GM04504 (cell line): ENCODE results near the gene GMPR.

Experiments
- DNase-seq: peaks from one replicate; pipeline ENCODE4 v3.0.0-alpha.2; 2012; ENCODE audit warnings: low read depth

GMPR gene

DNA sequence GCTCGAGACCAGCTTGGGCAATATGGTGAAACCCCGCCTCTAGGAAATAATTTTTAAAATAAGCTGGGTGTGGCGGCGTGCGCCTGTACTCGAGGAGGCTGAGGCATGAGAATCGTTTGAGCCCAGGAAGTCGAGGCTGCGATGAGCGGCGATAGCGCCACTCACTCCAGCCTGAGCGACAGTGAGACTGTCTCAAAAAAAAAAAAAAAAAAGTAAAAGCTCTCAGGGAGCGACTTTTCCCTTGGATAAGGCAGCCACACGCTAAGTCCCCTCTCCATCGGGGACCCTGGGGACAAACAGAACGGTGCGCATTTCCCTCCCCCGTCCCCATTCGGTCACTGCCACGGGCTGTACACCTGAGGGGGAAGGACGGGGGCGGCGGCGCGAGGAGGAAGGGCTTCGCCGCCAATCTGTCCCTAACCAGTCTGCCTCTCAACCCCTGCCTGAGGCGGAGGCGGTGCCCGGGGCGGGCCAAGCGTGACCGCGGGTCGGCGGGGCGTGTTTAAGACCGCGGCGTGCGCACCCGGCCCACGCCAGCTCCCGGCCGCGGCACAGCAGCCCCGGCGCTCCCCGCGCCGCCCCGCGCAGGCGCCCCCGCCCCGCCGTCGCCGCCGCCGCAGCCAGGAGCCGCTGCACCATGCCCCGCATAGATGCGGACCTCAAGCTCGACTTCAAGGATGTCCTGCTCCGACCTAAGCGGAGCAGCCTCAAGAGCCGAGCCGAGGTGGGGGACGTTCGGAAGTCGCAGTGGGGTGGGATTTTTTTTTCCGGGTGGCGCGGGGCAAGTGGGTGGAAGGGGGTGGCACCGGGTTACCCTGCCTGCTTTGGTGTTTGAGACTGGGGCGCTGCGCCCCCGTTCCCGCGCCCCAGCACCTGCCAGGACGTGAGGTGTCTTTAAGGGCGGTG, at the start of gene GMPR:
TSS of gene GMPR (plus strand) at position 531 of the 906 bp plus-strand sequence. CDS start at position 638, 107 bp downstream.
- DNase-seq, result no peak

DNA sequence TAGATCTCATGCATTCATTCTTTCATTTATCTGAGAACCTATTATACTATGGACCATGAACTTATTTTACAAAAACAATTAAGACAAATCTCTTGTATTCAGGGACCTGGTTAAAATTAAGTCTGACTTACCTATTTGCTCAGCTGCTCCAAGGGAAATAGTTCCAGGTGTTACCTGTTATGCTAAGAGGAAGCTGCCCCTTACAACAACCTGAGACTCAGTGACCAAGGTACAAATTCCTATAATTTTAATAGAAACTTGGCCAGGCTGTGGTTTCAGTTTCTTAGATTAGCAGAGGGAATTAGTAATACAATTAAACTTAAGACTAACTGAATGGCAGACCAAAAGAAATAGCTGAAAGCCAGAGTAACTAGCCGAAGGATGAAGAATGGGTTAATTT, 48.2 kb upstream of the GMPR start:
- DNase-seq, result no peak

DNA sequence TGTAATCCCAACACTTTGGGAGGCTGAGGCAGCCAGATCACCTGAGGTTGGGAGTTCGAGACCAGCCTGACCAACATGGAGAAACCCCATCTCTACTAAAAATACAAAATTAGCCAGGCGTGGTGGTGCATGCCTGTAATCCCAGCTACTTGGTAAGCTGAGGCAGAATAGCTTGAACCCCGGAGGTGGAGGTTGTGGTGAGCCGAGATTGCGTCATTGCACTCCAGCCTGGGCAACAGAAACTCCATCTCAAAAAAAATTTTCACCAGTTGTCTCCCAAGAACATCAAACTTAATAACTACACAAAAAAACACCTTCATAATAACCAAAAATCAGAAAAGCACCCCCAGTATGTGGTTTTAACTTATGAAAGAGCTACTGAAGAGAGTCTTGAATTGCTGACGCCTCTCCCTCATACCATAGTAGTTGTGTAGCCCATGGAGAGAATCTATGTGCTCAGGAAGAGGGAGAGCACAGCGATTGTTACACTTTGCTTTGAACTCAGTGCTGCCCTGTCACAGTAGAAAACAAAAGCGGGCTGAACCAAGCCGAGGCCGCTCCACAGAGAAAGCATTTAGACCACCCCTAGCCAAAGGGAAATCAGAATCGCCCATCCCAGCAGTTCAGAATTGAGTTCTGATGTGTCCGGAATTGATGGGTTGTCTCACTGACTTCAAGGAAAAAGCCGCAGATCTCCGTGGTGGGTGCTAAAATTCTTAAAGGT, 42.0 kb upstream of the GMPR start:
- no peak for DNase-seq

DNA sequence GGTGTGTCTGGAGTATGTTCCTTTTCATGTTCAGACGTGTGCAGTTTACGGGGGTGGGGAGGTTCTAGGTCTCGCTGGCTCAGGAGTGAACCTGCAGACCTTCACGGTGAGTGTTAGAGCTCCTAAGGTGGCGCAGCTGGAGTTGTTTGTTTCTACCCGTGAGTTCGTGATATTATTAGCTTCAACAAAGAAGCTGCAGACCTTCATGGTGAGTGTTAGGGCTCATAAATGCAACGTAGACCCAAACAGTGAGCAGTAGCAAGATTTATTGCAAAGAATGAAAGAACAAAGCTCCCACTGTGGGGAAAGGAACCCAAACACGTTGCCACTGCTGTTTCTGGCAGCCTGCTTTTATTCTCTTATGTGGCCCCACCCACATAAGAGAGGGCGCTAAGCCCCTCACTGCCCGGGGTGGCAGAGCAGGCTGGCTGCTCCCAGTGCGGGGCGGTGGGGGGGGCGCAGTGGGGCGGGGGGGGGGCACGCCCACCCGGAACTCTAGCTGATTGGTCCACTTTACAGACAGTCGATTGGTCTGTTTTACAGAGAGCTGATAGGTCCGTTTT, 41.3 kb upstream of the GMPR start:
- DNase-seq, result no peak

DNA sequence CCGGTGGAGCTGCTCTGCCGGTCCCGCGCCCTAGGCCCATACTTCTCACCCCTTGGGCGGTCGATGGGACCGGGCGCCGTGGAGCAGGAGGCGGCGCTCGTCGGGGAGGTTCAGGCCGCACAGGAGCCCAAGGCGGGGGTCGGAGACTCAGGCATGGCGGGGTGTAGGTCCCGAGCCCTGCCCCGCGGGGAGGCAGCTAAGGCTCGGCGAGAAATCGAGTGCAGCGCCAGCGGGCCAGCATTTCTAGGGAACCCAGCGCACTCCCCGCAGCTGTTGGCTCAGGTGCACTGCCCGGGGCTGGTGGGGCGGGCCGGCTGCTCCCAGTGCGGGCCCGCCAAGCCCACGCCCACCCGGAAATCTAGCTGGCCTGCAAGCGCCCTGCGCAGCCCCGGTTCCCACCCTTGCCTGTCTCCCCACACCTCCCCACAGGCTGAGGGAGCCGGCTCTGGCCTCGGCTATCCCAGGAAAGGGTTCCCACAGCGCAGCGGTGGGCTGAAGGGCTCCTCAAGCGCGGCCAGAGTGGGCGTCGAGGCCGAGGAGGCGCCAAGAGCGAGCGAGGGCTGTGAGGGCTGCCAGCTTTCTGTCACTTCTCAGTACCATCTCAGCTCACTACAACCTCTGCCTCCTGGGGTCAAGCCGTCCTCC, 40.2 kb upstream of the GMPR start:
- no peak for DNase-seq

DNA sequence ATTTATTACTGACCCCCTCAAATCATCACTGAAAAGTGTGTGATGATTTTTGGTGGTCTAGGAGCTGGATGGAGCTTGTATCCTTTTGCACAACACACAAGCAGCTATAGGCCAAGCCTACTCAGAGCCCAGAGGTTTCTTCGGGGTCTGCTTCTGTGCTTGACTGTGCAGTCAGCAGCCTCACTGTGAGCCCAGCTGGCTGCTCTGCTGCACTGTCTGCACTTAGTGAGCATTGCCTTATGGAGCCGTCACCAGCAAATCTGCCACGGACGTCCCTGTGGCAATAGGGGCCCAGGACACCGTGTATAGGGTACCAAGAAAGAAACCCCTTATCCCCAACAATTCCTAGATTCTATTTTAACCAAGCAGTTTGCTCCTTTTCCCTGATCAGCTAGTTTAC, 38.6 kb upstream of the GMPR start:
- DNase-seq, result no peak

DNA sequence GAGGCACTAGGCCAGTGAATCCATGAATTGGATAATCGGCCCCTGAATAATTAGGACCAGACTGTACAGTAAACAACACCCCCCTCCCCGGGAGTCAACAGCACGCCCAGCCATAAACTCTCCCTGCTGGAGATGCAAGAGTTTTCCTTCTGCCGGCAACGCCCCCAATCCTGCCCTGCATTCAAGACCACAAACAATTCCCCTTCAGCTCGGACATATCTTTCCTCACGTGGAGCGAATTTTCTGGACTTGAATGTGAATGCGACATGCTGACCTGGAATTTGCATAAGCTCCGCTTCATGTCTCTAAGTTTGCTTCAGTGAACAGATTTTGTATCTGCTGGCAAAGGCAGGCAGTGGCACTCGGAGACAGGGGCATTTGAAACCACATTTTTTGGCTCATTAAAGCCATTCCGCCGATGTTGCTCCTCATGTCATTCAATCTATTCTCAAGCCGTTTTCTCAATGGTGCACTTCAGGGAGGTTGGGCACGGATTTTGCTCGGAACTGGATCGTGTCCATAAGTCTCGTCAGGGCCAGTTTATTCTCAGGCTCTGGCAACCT, 38.0 kb upstream of the GMPR start:
- no peak for DNase-seq

DNA sequence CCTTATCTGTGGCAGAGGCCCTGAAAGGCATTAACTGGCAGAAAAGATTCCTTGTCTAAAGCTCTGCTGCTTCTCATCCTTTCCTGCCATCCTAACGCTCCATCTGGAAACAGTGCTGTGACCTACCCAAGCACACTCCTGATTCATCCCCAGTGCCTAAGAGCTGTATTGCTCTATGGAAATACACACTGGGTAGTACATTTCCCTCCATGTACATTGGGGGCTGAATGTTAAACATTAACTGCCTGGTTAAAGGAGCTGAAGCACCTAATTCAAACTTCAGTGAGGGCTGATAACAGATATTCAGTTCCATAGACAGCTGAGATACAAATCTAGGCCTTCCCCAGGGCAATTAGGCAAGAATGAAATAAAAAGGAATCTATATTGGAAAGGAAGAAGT, 36.7 kb upstream of the GMPR start:
- no peak for DNase-seq

DNA sequence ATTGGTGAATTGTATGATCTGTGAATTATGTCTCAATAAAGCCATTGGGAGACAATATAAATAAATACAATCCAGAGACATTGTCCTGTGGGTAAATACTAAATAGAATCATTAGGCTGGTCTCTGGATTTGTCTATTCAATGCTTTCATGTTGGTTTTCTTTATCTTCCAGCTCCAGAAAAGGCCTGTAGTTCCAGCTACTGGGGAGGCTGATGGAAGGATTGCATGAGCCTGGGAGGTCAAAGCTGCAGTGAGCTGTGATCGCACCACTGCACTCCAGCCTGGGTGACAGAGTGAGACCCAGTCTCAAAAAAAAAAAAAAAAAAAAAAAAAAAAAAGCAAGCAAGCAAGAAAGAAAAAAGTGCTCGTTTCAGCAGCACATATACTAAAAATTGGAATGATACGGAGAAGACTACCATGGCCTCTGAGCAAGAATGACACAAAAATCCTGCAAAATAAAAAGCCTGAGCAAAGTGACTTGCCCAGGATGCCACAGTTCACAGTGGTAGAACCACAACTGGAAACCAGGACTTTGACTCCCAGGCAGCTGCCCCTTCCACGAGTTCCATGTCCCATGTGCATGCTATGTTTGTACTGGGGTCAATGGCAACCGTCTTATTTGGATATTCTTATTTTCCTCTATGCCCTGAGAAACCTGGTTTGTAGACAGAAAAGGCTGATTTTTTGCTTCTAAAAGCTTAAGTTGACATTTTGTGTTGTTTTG, 33.6 kb upstream of the GMPR start:
- no peak for DNase-seq

DNA sequence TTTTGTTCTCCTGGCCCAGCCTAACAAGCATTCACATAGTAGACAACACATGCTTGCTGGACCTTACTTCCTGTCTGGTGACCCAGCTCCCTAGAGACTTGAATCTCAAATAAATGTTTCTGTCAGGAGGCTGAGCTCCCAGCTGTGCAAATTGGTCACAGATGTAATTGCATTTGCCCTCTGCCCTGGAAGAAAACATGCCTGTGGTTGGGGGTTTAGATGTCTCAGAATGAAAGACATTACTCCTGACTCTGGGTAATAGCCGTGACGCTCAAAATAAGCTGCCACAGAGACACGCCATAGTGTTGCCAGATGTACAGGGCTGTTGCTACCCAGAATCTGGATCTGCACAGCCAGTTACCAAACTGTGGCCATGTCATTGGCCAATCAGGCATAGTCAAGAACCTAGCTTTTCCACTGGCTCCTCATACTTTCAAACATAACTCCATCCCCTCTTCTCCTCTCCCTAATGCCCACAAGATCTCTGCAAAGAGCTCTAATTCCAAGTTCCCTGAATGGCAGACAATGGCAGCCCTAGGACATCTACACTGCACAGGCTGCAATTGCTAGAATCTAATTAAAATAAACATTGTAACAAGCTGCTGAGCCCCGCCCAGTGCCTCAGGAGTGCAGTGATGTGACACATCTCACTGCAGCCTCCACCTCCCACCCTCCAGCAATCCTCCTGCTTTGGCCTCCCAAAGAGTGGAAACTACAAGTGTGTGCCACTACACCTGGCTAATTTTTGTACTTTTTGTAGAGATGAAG, 32.8 kb upstream of the GMPR start:
- DNase-seq, result peak; percentile 98

DNA sequence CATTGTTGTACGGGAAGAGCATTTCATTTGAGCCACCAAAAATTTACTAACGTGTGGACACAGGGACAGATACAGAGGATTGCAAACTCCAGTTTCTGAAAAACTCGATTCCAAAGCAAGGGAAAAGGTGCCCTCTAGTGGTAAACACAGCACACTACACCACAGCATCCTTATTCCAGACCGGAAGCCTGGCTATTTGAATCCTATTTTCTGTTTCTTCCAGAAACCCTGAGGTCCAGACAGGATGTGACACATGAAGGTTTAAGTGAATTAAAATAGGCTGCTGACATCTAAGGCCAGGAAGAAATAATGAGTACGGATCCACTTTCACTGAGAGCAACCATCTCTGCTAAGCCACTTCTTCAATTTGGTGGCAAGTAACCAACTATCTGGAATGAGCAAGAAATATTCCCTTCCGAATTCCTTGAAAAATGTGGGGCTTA, 31.8 kb upstream of the GMPR start:
- peak; percentile 79 for DNase-seq

DNA sequence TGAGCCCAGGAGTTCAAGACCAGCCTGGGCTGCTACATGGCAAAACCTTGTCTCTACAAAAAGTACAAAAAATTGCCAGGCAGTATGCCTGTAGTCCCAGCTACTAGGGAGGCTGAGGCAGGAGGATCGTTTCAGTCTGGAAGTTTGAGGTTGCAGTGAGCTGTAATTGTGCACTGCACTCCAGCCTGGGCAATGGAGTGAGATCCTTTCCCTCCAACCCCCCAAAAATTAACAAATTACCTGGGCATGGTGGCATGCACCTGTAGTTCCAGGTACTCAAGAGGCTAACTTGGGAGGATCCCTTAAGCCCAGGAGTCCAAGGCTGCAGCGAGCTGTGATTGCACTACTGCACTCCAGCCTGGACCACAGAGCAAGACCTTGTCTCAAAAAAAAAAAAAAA, 29.4 kb upstream of the GMPR start:
- DNase-seq, result no peak

DNA sequence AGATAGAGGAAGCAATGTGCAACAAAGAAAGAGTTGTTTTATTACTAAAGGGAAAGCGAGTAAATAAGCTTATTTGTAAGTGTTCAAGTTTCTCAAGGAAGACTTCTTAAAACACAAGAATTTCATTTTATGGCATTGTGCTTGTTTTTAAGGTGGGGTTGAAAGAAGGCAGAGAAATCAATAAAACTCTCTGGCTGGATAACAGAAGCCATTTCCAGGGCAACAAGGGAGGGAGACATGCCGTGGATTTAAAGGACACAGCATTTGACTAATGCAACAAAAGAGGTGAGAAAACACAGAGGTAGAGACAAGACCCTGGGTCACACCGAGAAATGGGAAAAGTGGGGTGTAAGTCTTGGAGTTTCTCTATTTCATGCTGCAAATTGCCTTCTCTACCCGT, 28.8 kb upstream of the GMPR start:
- no peak for DNase-seq

DNA sequence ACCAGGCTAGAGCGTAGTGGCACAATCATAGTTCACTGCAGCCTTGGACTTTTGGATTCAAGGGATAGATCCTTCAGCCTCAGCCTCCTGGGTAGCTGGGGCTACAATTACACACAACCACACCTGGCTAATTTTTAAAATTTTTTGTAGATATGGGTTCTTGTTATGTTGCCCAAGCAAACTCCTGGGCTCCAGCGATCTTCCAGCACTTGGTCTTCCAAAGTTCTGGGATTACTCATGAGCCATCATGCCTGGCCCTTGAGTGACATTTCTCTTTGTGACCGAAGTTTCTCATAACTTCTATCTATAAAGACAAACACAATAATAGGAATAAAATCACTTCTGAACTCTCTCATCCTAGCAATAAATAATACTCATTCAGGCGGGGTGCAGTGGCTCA, 26.1 kb upstream of the GMPR start:
- no peak for DNase-seq

DNA sequence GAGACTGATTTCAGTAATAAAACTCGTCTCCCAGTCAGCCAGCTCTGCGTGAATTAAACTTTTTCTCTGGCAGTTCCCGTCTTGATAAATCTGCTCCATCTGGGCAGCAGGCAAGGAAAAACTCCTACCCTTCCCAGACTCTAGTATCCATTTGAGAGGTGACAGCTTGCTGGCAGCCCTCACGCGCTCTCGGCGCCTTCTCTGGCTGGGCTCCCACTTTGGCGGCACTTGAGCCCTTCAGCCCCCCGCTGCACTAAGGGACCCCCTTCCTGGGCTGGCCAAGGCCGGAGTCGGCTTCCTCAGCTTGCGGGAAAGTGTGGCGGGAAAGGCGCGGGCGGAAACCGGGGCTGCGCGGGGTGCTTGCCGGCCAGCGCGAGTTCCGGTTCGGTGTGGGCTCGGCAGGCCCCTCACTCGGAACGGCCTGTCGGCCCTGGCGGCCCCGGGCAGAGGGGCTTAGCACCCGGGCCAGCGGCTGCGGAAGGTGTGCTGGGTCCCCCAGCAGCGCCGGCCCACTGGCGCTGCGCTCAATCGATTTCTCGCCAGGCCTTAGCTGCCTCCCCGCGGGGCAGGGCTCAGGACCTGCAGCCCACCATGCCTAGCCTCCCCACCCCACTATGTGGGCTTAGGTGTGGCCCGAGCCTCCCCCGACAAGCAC, 21.8 kb upstream of the GMPR start:
- no peak for DNase-seq

DNA sequence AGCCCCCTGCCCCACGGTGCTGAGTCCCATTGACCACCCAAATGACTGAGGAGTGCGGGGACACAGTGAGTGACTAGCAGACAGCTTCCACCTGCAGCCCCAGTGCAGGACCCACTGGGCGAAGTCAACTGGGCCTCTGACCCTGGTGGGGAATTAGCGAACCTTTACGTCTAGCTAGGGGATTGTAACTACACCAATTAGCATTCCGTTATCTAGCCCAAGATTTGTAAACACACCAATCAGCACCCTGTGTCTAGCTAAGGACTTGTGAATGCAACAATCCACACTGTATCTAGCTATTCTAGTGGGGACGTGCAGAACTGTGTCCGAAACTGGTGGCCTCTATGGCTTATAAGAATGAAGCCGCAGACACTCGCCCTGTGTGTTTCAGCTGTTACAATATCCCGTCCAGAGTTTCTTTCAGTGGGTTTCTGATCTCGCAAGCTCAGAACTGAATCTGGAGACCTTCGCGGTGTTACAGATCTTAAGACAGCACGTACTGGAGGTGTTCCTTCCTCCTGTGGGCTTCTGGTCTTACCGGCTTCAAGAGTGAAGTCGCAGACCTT, 21.1 kb upstream of the GMPR start:
- no peak for DNase-seq

DNA sequence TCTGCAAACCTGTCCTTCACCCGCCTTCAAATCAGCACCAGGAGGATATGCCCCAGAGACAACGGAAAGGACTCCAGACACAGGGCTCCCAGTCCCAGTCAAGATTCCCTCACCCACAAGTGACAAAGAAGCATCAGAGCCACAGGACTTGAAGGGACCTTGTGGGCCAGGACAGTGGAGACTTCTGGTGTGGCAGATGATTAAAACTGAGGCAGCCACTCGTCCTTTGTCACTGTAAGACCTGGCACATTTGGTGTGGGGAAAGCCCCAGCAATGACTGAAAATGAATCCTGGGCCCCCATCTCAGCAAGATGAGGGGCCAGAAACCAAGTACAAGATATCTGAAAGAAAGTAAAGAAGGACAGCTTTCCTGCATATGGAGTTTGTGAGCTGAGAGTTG, 15.6 kb upstream of the GMPR start:
- DNase-seq, result no peak

DNA sequence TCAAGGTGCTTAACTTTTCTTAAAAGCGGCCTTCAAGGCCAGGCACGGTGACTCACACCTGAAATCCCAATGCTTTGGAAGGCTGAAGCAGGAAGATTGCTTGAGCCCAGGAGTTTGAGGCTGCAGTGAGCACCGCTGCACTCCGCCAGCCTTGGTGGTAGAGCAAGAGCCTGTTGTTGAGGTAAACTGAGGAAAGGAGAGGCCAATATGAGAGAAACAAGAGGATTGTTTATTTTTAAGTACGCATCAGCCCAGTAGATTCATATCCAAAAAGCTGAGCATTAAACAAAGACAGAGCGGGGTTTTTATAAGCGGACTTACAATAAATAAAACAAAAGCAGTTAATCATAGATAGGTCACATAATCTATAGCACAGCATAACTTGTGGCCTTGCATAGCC, 15.0 kb upstream of the GMPR start:
- DNase-seq, result no peak

DNA sequence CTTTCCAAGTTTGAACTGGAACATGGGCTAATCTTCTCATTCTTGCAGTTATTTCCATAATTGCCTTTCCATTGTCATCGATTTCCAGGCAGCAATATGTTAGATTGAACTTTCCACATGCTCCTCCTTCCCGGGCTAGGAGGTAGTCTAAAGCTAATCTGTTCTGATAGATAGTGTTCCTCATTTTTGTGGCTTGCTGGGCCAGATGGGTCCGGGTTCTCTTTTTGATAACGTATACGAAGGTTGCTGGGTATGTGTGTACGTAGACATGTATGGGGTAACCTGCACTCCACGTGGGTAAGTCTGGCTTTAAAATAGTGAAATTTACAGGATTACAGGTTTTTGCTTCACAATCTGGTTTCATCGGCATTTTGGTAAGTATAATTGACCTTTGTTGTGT, 14.0 kb upstream of the GMPR start:
- DNase-seq, result no peak
